Measurements from ENCODE around the gene PINLYP. TPM values are rescaled to one million over a fixed set of nuclear protein-coding genes. Genes with fewer than 3 reads are reported as not detected.
A peak's percentile ranks its signal among the peaks of the same experiment; 100 is the strongest.

The PINLYP gene
- total and polyA plus RNA-seq, 11 donors: 0.76 to 4.3 (median 1.2) TPM; not detected in 1

- peak overlapping the region; percentile 58 to 95 (median 88) for H3K27ac ChIP-seq
- H3K4me3 ChIP-seq: peak overlapping the region; percentile 35 to 72 (median 60)
- 0 to 1% (median 1%) methylated on average over 3 to 41 of the region's 41 CpGs for WGBS, 4 donors
- H3K4me1 ChIP-seq: peaks cover 0 to 25% (median 12%) of the 10 kb centered on the region in 12 donors
- H3K27me3 ChIP-seq: no peaks in the 10 kb centered on the region
- peak; percentile 98 to 99 (median 99) for DNase-seq
- peaks cover 0 to 5% (median 3%) of the 10 kb centered on the region in 12 donors for H3K9me3 ChIP-seq
- intact Hi-C loops (cut with DNase I): loop anchor here in 7 of 10 donors (1.0 to 10.0 kb wide), 8 partner anchors 61 to 251 kb away; partner anchors contain the start of genes IRGQ (in 5 of the 7), ZNF576 (in 5 of the 7) and KCNN4 (in 1 of the 7)
- H3K36me3 ChIP-seq: peaks cover 0 to 15% (median 10%) of the 10 kb centered on the region in 9 donors
- TF ChIP-seq POLR2A (IDR thresholded peaks at IDR 0.05) (peak in 1 of 2 donors; percentile 32), CTCF (IDR thresholded peaks at IDR 0.05) (no peak)
- ATAC-seq: peak; percentile 90 to 91 (median 90)
Measured at GRCh38 chr19:43533546-43534304, 41.9 kb upstream of the PINLYP start.

- H3K4me1 ChIP-seq: peaks cover 0 to 25% (median 12%) of the 10 kb centered on the region in 12 donors
- DNase-seq: no peak
- intact Hi-C loops (cut with DNase I): loop anchor here in 6 of 10 donors (1.0 to 10.0 kb wide), 6 partner anchors 60 to 250 kb away; partner anchors contain the start of genes IRGQ (in 3 of the 6), ZNF576 (in 3 of the 6) and KCNN4 (in 1 of the 6)
- no peak for ATAC-seq
- H3K36me3 ChIP-seq: peaks cover 0 to 21% (median 17%) of the 10 kb centered on the region in 9 donors
- WGBS, 4 donors: 10 to 16% (median 13%) methylated on average over 10 to 17 of the region's 17 CpGs
- peak overlapping the region in 11 of 12 donors; percentile 19 to 95 (median 90) for H3K27ac ChIP-seq
- peak overlapping the region in 9 of 12 donors; percentile 55 to 72 (median 64) for H3K4me3 ChIP-seq
- TF ChIP-seq POLR2A (IDR thresholded peaks at IDR 0.05) (no peak), CTCF (IDR thresholded peaks at IDR 0.05) (no peak)
- H3K27me3 ChIP-seq: no peaks in the 10 kb centered on the region
- peaks cover 0 to 11% (median 9%) of the 10 kb centered on the region in 12 donors for H3K9me3 ChIP-seq
Measured at GRCh38 chr19:43534305-43534815, 41.2 kb upstream of the PINLYP start.

- H3K4me3 ChIP-seq: peak overlapping the region in 1 of 12 donors; percentile 64
- DNase-seq (peak; percentile 58 to 81 (median 79)), ATAC-seq (peak in 2 of 4 donors; percentile 7 to 15)
- no peaks in the 10 kb centered on the region for H3K27me3 ChIP-seq
- H3K27ac ChIP-seq: peak overlapping the region in 6 of 12 donors; percentile 84 to 94 (median 90)
- H3K36me3 ChIP-seq: peaks cover 0 to 27% (median 20%) of the 10 kb centered on the region in 9 donors
- H3K9me3 ChIP-seq: peaks cover 0 to 13% (median 10%) of the 10 kb centered on the region in 12 donors
- 53 to 77% (median 62%) methylated on average over 49 to 62 of the region's 62 CpGs for WGBS, 4 donors
- intact Hi-C loops (cut with DNase I): loop anchor here in 7 of 10 donors (1.0 to 10.0 kb wide), 8 partner anchors 39 to 250 kb away; partner anchors contain the start of genes IRGQ (in 3 of the 7), ZNF576 (in 3 of the 7) and KCNN4 (in 1 of the 7)
- H3K4me1 ChIP-seq: peaks cover 0 to 25% (median 12%) of the 10 kb centered on the region in 12 donors
- peak; percentile 30 to 68 (median 55) for TF ChIP-seq CTCF (IDR thresholded peaks at IDR 0.05)
- no peak for TF ChIP-seq POLR2A (IDR thresholded peaks at IDR 0.05)
Measured at GRCh38 chr19:43534816-43535761, 40.5 kb upstream of the PINLYP start.
